HCT116 (cell line): Measurements from ENCODE around the gene ISX. TPM values are rescaled to one million over a fixed set of nuclear protein-coding genes. Genes with fewer than 3 reads are reported as not detected.
"Not testable (repeated sequence)": the region's sequence is repeated elsewhere in the genome, so short reads cannot be mapped to it uniquely, and the experiment has no call there.

Source experiments
- ATAC-seq: fragments of 200-7000 bp; cut with Tn5 transposase; 2 replicates; pipeline ENCODE4 v1.9.1; 2020; ENCODE audit warnings: mild to moderate bottlenecking, moderate library complexity
- BruUV-seq: library from RNA; stranded (reverse); fragments of 400-500 nt; replicated peaks from 2 replicates; lab custom pipeline; 2021; lab: Mats Ljungman, UMichigan
- CTCF ChIA-PET: fragments of 300-600 bp; sonication (Branson Sonifier 250); formaldehyde crosslinking; loops from one replicate; lab custom pipeline; 2021; ENCODE audit warnings: antibody characterized with exemption; lab: Charles Lee
- POLR2A ChIA-PET: fragments of 300-600, 350-600 bp; sonication (Branson Sonifier 250); formaldehyde crosslinking; loops from one replicate; lab custom pipeline; 2021; ENCODE audit warnings: antibody characterized with exemption; lab: Charles Lee
- RAD21 ChIA-PET, 2 experiments: fragments of 300-600 bp; sonication (Branson Sonifier 250); formaldehyde crosslinking; loops; one replicate each; lab custom pipeline; 2023; ENCODE audit warnings: low total read pairs in 2 of 2; ENCODE audit not compliant: uncharacterized antibody in 2 of 2, unreplicated experiment in 2 of 2, low non-redundant PET in 1 of 2; lab: Charles Lee
- DNase-seq: peaks from one replicate; pipeline ENCODE4 v3.0.0-alpha.2; 2010; ENCODE audit warnings: low read depth, low spot score
- H2AFZ ChIP-seq: fragments of 200-600 bp; shearing (Covaris generic), sonication (generic); 2 replicates; pipeline ENCODE4 v1.6.1; 2017; ENCODE audit warnings: low read depth, mixed run types, mixed read lengths, antibody characterized with exemption, low read length; ENCODE audit not compliant: poor library complexity, severe bottlenecking
- H3K27ac ChIP-seq: 2 replicates; pipeline ENCODE4 v1.5.1; 2012; ENCODE audit warnings: low read depth, low read length
- H3K27me3 ChIP-seq: fragments of 200-600 bp; sonication (generic); 2 replicates; pipeline ENCODE4 v1.6.1; 2016; ENCODE audit warnings: mixed run types, low read length, mixed read lengths; ENCODE audit not compliant: insufficient read depth
- H3K36me3 ChIP-seq, 2 experiments: fragments of 200-500 bp in 1 of 2; fragments of 200-600 bp in 1 of 2; sonication (Bioruptor generic) in 1 of 2; sonication (generic) in 1 of 2; 2 replicates each; pipeline versions ENCODE4 v1.5.1 to v1.6.1; 2014 to 2016; ENCODE audit warnings: low read length in 2 of 2, inconsistent platforms in 1 of 2, mixed read lengths in 1 of 2, mixed run types in 1 of 2; ENCODE audit not compliant: insufficient read depth in 2 of 2, control insufficient read depth in 1 of 2
- H3K4me1 ChIP-seq, 2 experiments: fragments of 200-600 bp in 1 of 2; sonication (generic) in 1 of 2; 2 replicates each; pipeline versions ENCODE4 v1.5.1 to v1.6.1; 2012 to 2017; ENCODE audit warnings: low read length in 2 of 2, inconsistent platforms in 1 of 2, mild to moderate bottlenecking in 1 of 2, mixed read lengths in 1 of 2, mixed run types in 1 of 2, moderate library complexity in 1 of 2; ENCODE audit not compliant: insufficient read depth in 2 of 2, control insufficient read depth in 1 of 2
- H3K4me2 ChIP-seq: fragments of 200-600 bp; sonication (generic); 2 replicates; pipeline ENCODE4 v1.6.1; 2017; ENCODE audit warnings: mixed run types, low read length, mixed read lengths
- H3K4me3 ChIP-seq, 2 experiments: fragments of 200-600 bp in 1 of 2; sonication (generic) in 1 of 2; replicated peaks in 1 of 2; 2 replicates each; pipeline ENCODE4 v1.5.1; 2011 to 2016; ENCODE audit warnings: low read length in 2 of 2, control low read depth in 1 of 2, low read depth in 1 of 2, mild to moderate bottlenecking in 1 of 2, mixed read lengths in 1 of 2, mixed run types in 1 of 2
- H3K79me2 ChIP-seq: fragments of 200-600 bp; sonication (generic); 2 replicates; pipeline ENCODE4 v1.6.1; 2017; ENCODE audit warnings: mild to moderate bottlenecking, mixed run types, low read length, moderate library complexity, mixed read lengths; ENCODE audit not compliant: insufficient read depth
- H3K9ac ChIP-seq: fragments of 200-600 bp; sonication (generic); 2 replicates; pipeline ENCODE4 v1.6.1; 2016; ENCODE audit warnings: low read length, mixed read lengths
- H3K9me2 ChIP-seq: fragments of 200-600 bp; sonication (generic), shearing (Covaris generic); 2 replicates; pipeline ENCODE4 v1.6.1; 2017; ENCODE audit warnings: mixed run types, mild to moderate bottlenecking, moderate library complexity; ENCODE audit not compliant: insufficient read depth
- H3K9me3 ChIP-seq, 2 experiments: fragments of 200-500 bp in 1 of 2; fragments of 200-600 bp in 1 of 2; sonication (Bioruptor generic) in 1 of 2; sonication (generic) in 1 of 2; 2 replicates each; pipeline ENCODE4 v1.6.1; 2014 to 2017; ENCODE audit warnings: low read length in 2 of 2, mixed read lengths in 2 of 2, inconsistent platforms in 1 of 2, low read depth in 1 of 2, mild to moderate bottlenecking in 1 of 2, mixed run types in 1 of 2, moderate library complexity in 1 of 2; ENCODE audit not compliant: control insufficient read depth in 1 of 2, insufficient read depth in 1 of 2
- H4K20me1 ChIP-seq: fragments of 200-600 bp; sonication (generic), shearing (Covaris generic); 2 replicates; pipeline ENCODE4 v1.6.1; 2017; ENCODE audit warnings: mixed run types, mild to moderate bottlenecking, moderate library complexity; ENCODE audit not compliant: insufficient read depth
- CEBPB ChIP-seq: IDR thresholded peaks from 2 replicates; pipeline ENCODE4 v1.6.1; 2012; ENCODE audit warnings: low read depth
- ELF1 ChIP-seq: IDR thresholded peaks from 2 replicates; pipeline ENCODE4 v1.6.1; 2012; ENCODE audit warnings: low read depth, borderline replicate concordance
- RAD21 ChIP-seq: IDR thresholded peaks from 2 replicates; pipeline ENCODE4 v1.6.1; 2012; ENCODE audit warnings: low read depth, mild to moderate bottlenecking
- SIN3A ChIP-seq: IDR thresholded peaks from 2 replicates; pipeline ENCODE4 v1.6.1; 2012; ENCODE audit warnings: low read depth
- TCF7L2 ChIP-seq: IDR thresholded peaks from 2 replicates; pipeline ENCODE4 v1.7.0; 2011; ENCODE audit warnings: borderline replicate concordance, inconsistent platforms; ENCODE audit not compliant: insufficient read depth, insufficient read length; ENCODE audit errors: extremely low read depth
- ZFX ChIP-seq: fragments of 450-650 bp; IDR thresholded peaks from 2 replicates; pipeline ENCODE4 v1.6.1; 2017
- intact Hi-C: fragments of 100-400 bp; cut with micrococcal nuclease; formaldehyde crosslinking; loops from 2 replicates; pipeline ENCODE4 v1.10.0; 2022
- total RNA-seq: library from RNA; stranded (reverse); gene quantifications from one replicate; pipeline ENCODE4 v1.2.1, GENCODE V29; 2021; ENCODE audit not compliant: unreplicated experiment
- TF ChIP-seq, protein P1 (sequence below), 3 experiments: fragments of 200-600 bp in 1 of 3; sonication (generic) in 1 of 3; IDR thresholded peaks in 2 of 3; conservative IDR thresholded peaks in 1 of 3; 2 replicates each; pipeline ENCODE4 v1.5.1; 2012 to 2017; ENCODE audit warnings: low read depth in 2 of 3, low read length in 2 of 3, antibody characterized with exemption in 1 of 3, borderline replicate concordance in 1 of 3, control low read depth in 1 of 3, mild to moderate bottlenecking in 1 of 3, mixed read lengths in 1 of 3, mixed run types in 1 of 3, moderate library complexity in 1 of 3; ENCODE audit not compliant: insufficient read depth in 1 of 3

ISX gene
- total RNA-seq, 1 experiment from 2014 or later: not detected

DNA sequence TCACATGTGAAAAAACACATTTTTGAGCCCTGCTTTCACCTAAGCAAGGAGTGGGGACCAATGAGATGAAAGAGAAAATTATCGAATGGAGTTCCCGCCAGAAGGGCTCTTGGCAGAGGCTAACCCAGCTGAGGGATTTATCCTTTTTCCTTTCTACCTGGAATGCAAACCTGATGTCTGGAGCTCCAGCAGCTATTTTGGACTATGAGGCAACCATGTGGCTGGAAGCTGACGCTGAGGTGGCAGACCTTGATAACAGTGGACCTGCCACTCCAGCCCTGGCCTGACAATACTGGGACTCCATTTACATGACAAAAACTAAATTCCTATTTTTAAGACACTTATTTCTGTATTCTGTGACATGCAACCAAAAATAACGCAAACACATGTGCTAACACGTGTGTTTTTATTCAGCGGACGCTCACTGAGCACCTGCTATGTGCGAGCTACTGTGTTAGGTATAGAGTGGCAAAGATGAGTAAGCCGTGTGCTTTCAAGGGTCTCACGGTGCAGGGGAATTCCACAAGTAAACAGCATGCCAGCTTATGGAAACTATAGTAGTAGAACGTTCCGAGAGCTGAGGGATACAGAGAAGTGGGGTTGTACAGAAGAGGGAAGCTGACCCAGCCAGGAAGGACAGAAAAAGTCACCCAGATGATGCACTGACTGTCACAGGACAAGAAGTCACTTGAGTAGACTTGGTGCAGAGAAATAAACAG lies 19.1 kb upstream of the ISX start:
- Histone ChIP-seq H3K9me3 (no peaks in the 10 kb centered on the region), H3K9ac (no peak overlapping the region), H3K27ac (no peak overlapping the region), H3K27me3 (peaks cover 10% of the 10 kb centered on the region; the same call in 1 of the 2 replicates), H3K79me2 (no peaks in the 10 kb centered on the region), H2AFZ (no peak overlapping the region), H3K36me3 (no peaks in the 10 kb centered on the region), H3K4me2 (no peak overlapping the region), H4K20me1 (no peaks in the 10 kb centered on the region), H3K9me2 (no peaks in the 10 kb centered on the region), H3K4me3 (no peak overlapping the region), H3K4me1 (no peaks in the 10 kb centered on the region)
- BruUV-seq: no TSS peak
- ATAC-seq: no peak
- ChIA-PET CTCF (no interaction called here), RAD21 (no interaction called here), POLR2A (no interaction called here)
- intact Hi-C loops: loop anchor here (10.0 kb wide), 1 partner anchor 188 kb away; no protein-coding TSS in a partner anchor
- no peak for DNase-seq
- TF ChIP-seq TCF7L2: no peak
- TF ChIP-seq, protein P1, sequence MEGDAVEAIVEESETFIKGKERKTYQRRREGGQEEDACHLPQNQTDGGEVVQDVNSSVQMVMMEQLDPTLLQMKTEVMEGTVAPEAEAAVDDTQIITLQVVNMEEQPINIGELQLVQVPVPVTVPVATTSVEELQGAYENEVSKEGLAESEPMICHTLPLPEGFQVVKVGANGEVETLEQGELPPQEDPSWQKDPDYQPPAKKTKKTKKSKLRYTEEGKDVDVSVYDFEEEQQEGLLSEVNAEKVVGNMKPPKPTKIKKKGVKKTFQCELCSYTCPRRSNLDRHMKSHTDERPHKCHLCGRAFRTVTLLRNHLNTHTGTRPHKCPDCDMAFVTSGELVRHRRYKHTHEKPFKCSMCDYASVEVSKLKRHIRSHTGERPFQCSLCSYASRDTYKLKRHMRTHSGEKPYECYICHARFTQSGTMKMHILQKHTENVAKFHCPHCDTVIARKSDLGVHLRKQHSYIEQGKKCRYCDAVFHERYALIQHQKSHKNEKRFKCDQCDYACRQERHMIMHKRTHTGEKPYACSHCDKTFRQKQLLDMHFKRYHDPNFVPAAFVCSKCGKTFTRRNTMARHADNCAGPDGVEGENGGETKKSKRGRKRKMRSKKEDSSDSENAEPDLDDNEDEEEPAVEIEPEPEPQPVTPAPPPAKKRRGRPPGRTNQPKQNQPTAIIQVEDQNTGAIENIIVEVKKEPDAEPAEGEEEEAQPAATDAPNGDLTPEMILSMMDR (IDR thresholded peaks at IDR 0.05 in 2 of 3, conservative IDR thresholded peaks at IDR 0.05 in 1 of 3; ENCODE audit: borderline replicate concordance in 1 of 3, insufficient read depth in 1 of 3, low read depth in 2 of 3, low read length in 2 of 3): no peak
- no peak for TF ChIP-seq RAD21
- TF ChIP-seq ZFX: no peak
- TF ChIP-seq SIN3A: no peak
- no peak for TF ChIP-seq CEBPB
- no peak for TF ChIP-seq ELF1

GRCh38 chr22:35050038-35050437 lies 15.9 kb upstream of the ISX start:
- H2AFZ ChIP-seq, H3K4me3 ChIP-seq, H3K27ac ChIP-seq, intact Hi-C loops, ATAC-seq, POLR2A ChIA-PET, H3K9me2 ChIP-seq, CTCF ChIA-PET, H3K79me2 ChIP-seq, BruUV-seq, H3K36me3 ChIP-seq, H3K4me1 ChIP-seq, DNase-seq, H3K9me3 ChIP-seq, H3K4me2 ChIP-seq, H3K9ac ChIP-seq, RAD21 ChIA-PET, H4K20me1 ChIP-seq: not testable (repeated sequence)
- H3K27me3 ChIP-seq: peaks cover 10% of the 10 kb centered on the region; the same call in 1 of the 2 replicates
